NT2/D1 (cell line): ENCODE results near the gene GKN2.

Source experiments
- DNase-seq: peaks from one replicate; pipeline ENCODE4 v3.0.0-alpha.2; 2011; ENCODE audit warnings: low read depth, low spot score
- H3K27me3 ChIP-seq: 2 replicates; pipeline ENCODE4 v1.6.0; 2011; ENCODE audit warnings: mild to moderate bottlenecking; ENCODE audit not compliant: insufficient read length, insufficient read depth
- H3K36me3 ChIP-seq: 2 replicates; pipeline ENCODE4 v1.6.1; 2011; ENCODE audit warnings: mild to moderate bottlenecking, low read length, mixed read lengths; ENCODE audit not compliant: insufficient read depth, insufficient read length
- H3K4me1 ChIP-seq: 2 replicates; pipeline ENCODE4 v1.5.1; 2011; ENCODE audit not compliant: insufficient read depth, insufficient read length
- H3K4me3 ChIP-seq: 2 replicates; pipeline ENCODE4 v1.5.1; 2011; ENCODE audit warnings: low read depth; ENCODE audit not compliant: insufficient read length
- H3K9ac ChIP-seq: 2 replicates; pipeline ENCODE4 v1.6.0; 2011; ENCODE audit warnings: low read depth; ENCODE audit not compliant: insufficient read length
- H3K9me3 ChIP-seq: 2 replicates; pipeline ENCODE4 v1.5.1; 2011; ENCODE audit warnings: mild to moderate bottlenecking, low read length; ENCODE audit not compliant: insufficient read depth
- SUZ12 ChIP-seq: IDR thresholded peaks from 2 replicates; pipeline ENCODE4 v1.6.1; 2011; ENCODE audit not compliant: insufficient read length, insufficient read depth; ENCODE audit errors: extremely low read depth
- YY1 ChIP-seq: IDR thresholded peaks from 2 replicates; pipeline ENCODE4 v1.6.1; 2011; ENCODE audit not compliant: insufficient read length, insufficient read depth
- ZNF274 ChIP-seq: IDR thresholded peaks from 2 replicates; pipeline ENCODE4 v1.6.1; 2011; ENCODE audit warnings: mild to moderate bottlenecking, low read depth, low read length

Gene GKN2

GRCh38 chr2:68974251-68974650 is 21.6 kb upstream of the GKN2 start, which contains the start of gene GKN1:
TSS of gene GKN1 (plus strand) at chr2:68974636. CDS start at chr2:68974678, 42 bp downstream.
- no peaks in the 10 kb centered on the region for H3K9me3 ChIP-seq
- TF ChIP-seq YY1 = no peak
- no peak for TF ChIP-seq SUZ12
- no peak for TF ChIP-seq ZNF274
- no peaks in the 10 kb centered on the region for H3K36me3 ChIP-seq
- no peaks in the 10 kb centered on the region for H3K4me1 ChIP-seq
- H3K4me3 ChIP-seq = no peak within 1 kb of the TSS
- DNase-seq = no peak
- H3K9ac ChIP-seq = no peak within 1 kb of the TSS
- H3K27me3 ChIP-seq = no peaks in the 10 kb centered on the region

GRCh38 chr2:68971591-68972231 is 19.0 kb upstream of the GKN2 start:
- H3K9ac ChIP-seq = no peak overlapping the region
- no peaks in the 10 kb centered on the region for H3K9me3 ChIP-seq
- no peaks in the 10 kb centered on the region for H3K27me3 ChIP-seq
- no peaks in the 10 kb centered on the region for H3K36me3 ChIP-seq
- no peak for DNase-seq
- H3K4me3 ChIP-seq = no peak overlapping the region
- H3K4me1 ChIP-seq = no peaks in the 10 kb centered on the region
- TF ChIP-seq SUZ12 (no peak), YY1 (no peak), ZNF274 (no peak)

- no peaks in the 10 kb centered on the region for H3K36me3 ChIP-seq
- no peaks in the 10 kb centered on the region for H3K4me1 ChIP-seq
- no peak overlapping the region for H3K4me3 ChIP-seq
- no peak for DNase-seq
- TF ChIP-seq ZNF274 (no peak), SUZ12 (no peak), YY1 (no peak)
- no peak overlapping the region for H3K9ac ChIP-seq
- no peaks in the 10 kb centered on the region for H3K9me3 ChIP-seq
- no peaks in the 10 kb centered on the region for H3K27me3 ChIP-seq
Observed at GRCh38 chr2:68970566-68971265, 18.0 kb upstream of the GKN2 start.

GRCh38 chr2:68969736-68970490 is 17.2 kb upstream of the GKN2 start:
- DNase-seq = no peak
- no peak for TF ChIP-seq ZNF274
- no peak for TF ChIP-seq SUZ12
- no peak for TF ChIP-seq YY1
- Histone ChIP-seq H3K9me3 (no peaks in the 10 kb centered on the region), H3K4me3 (no peak overlapping the region), H3K27me3 (no peaks in the 10 kb centered on the region), H3K36me3 (no peaks in the 10 kb centered on the region), H3K9ac (no peak overlapping the region), H3K4me1 (no peaks in the 10 kb centered on the region)

- H3K27me3 ChIP-seq = no peaks in the 10 kb centered on the region
- TF ChIP-seq ZNF274 (no peak), SUZ12 (no peak), YY1 (no peak)
- H3K36me3 ChIP-seq = no peaks in the 10 kb centered on the region
- H3K9me3 ChIP-seq = no peaks in the 10 kb centered on the region
- H3K9ac ChIP-seq = no peak overlapping the region
- no peak overlapping the region for H3K4me3 ChIP-seq
- DNase-seq = no peak
- H3K4me1 ChIP-seq = no peaks in the 10 kb centered on the region
Observed at GRCh38 chr2:68968221-68968620, 15.5 kb upstream of the GKN2 start.

- TF ChIP-seq YY1 (no peak), SUZ12 (no peak), ZNF274 (no peak)
- no peaks in the 10 kb centered on the region for H3K27me3 ChIP-seq
- no peak for DNase-seq
- no peaks in the 10 kb centered on the region for H3K4me1 ChIP-seq
- H3K9me3 ChIP-seq = no peaks in the 10 kb centered on the region
- H3K4me3 ChIP-seq = no peak overlapping the region
- no peak overlapping the region for H3K9ac ChIP-seq
- no peaks in the 10 kb centered on the region for H3K36me3 ChIP-seq
Observed at GRCh38 chr2:68964282-68964681, 11.6 kb upstream of the GKN2 start.

GRCh38 chr2:68961380-68961779 is 8.7 kb upstream of the GKN2 start:
- no peaks in the 10 kb centered on the region for H3K36me3 ChIP-seq
- H3K9ac ChIP-seq = no peak overlapping the region
- H3K4me3 ChIP-seq = no peak overlapping the region
- TF ChIP-seq SUZ12 = no peak
- TF ChIP-seq ZNF274 = no peak
- no peak for TF ChIP-seq YY1
- H3K9me3 ChIP-seq = no peaks in the 10 kb centered on the region
- DNase-seq = no peak
- no peaks in the 10 kb centered on the region for H3K27me3 ChIP-seq
- H3K4me1 ChIP-seq = no peaks in the 10 kb centered on the region
